Measurements from ENCODE around the gene TMEM19. TPM values are rescaled to one million over a fixed set of nuclear protein-coding genes. Genes with fewer than 3 reads are reported as not detected.
"Not testable (repeated sequence)": the region's sequence is repeated elsewhere in the genome, so short reads cannot be mapped to it uniquely, and the experiment has no call there.

The TMEM19 gene
- total RNA-seq, 1 donor from 2014 or later = 27.3 TPM

GRCh38 chr12:71663561-71664410, 22.1 kb upstream of the TMEM19 start, which contains the start of the genes THAP2 and ZFC3H1:
TSS of gene THAP2 (plus strand) at chr12:71664301. CDS start at chr12:71664510, 209 bp downstream.
TSS of gene ZFC3H1 (minus strand) at chr12:71663848. CDS start at chr12:71663610, 238 bp downstream.
- ATAC-seq (ENCODE audit: poor library complexity) = peak; percentile 98
- intact Hi-C loops (cut with DNase I) = loop anchor here (10.0 kb wide), 1 partner anchor 91 kb away; the partner anchor contains the start of gene RAB21
- DNase-seq = peak; percentile 94

- intact Hi-C loops (cut with DNase I) = loop anchor here (10.0 kb wide), 1 partner anchor 90 kb away; the partner anchor contains the start of gene RAB21
- ATAC-seq (ENCODE audit: poor library complexity) = peak; percentile 13
- DNase-seq = no peak
Measured at GRCh38 chr12:71664411-71665089, 21.3 kb upstream of the TMEM19 start.

- intact Hi-C loops (cut with DNase I) = loop anchor here (10.0 kb wide), 1 partner anchor 90 kb away; the partner anchor contains the start of gene RAB21
- ATAC-seq (ENCODE audit: poor library complexity) = no peak
- DNase-seq = no peak
Measured at GRCh38 chr12:71665090-71665463, 20.8 kb upstream of the TMEM19 start.

GRCh38 chr12:71666259-71666658, 19.6 kb upstream of the TMEM19 start:
- intact Hi-C loops (cut with DNase I) = loop anchor here (10.0 kb wide), 1 partner anchor 89 kb away; the partner anchor contains the start of gene RAB21
- ATAC-seq (ENCODE audit: poor library complexity) = no peak

GRCh38 chr12:71671311-71671710, 14.6 kb upstream of the TMEM19 start:
- ATAC-seq (ENCODE audit: poor library complexity) = no peak
- no peak for DNase-seq
- intact Hi-C loops (cut with DNase I) = no loop called here

More at GRCh38 chr12:71666259-71666658, 19.6 kb upstream of the TMEM19 start:
- no peak for DNase-seq

GRCh38 chr12:71671816-71672215, 14.1 kb upstream of the TMEM19 start:
- ATAC-seq (ENCODE audit: poor library complexity) (no peak), DNase-seq (no peak)
- intact Hi-C loops (cut with DNase I) = no loop called here

GRCh38 chr12:71682466-71682865, 3.4 kb upstream of the TMEM19 start:
- intact Hi-C loops (cut with DNase I) = no loop called here
- DNase-seq (no peak), ATAC-seq (ENCODE audit: poor library complexity) (no peak)

- intact Hi-C loops (cut with DNase I) = no loop called here
- ATAC-seq (ENCODE audit: poor library complexity) = no peak
Measured at GRCh38 chr12:71683633-71684032, 2.2 kb upstream of the TMEM19 start.

GRCh38 chr12:71684081-71684480, 1.8 kb upstream of the TMEM19 start:
- ATAC-seq (ENCODE audit: poor library complexity) (no peak), DNase-seq (no peak)
- intact Hi-C loops (cut with DNase I) = no loop called here

More at GRCh38 chr12:71683633-71684032, 2.2 kb upstream of the TMEM19 start:
- no peak for DNase-seq

GRCh38 chr12:71685312-71685906, 473 bp upstream of the TMEM19 start:
- ATAC-seq (ENCODE audit: poor library complexity) (peak; percentile 7), DNase-seq (no peak)
- intact Hi-C loops (cut with DNase I) = no loop called here

- intact Hi-C loops (cut with DNase I) = no loop called here
- DNase-seq (no peak), ATAC-seq (ENCODE audit: poor library complexity) (no peak)
Measured at GRCh38 chr12:71686658-71687025, 760 bp downstream of the TMEM19 start.

GRCh38 chr12:71687172-71687571, 1.3 kb downstream of the TMEM19 start:
- intact Hi-C loops (cut with DNase I); DNase-seq; ATAC-seq (ENCODE audit: poor library complexity): not testable (repeated sequence)

GRCh38 chr12:71688961-71689570, 3.2 kb downstream of the TMEM19 start:
- intact Hi-C loops (cut with DNase I) = no loop called here
- DNase-seq (no peak), ATAC-seq (ENCODE audit: poor library complexity) (no peak)

GRCh38 chr12:71691504-71692129, 5.7 kb downstream of the TMEM19 start:
- intact Hi-C loops (cut with DNase I) = no loop called here
- ATAC-seq (ENCODE audit: poor library complexity) (no peak), DNase-seq (no peak)

- intact Hi-C loops (cut with DNase I) = no loop called here
- ATAC-seq (ENCODE audit: poor library complexity) (no peak), DNase-seq (no peak)
Measured at GRCh38 chr12:71693126-71693525, 7.2 kb downstream of the TMEM19 start.

GRCh38 chr12:71693651-71694050, 7.8 kb downstream of the TMEM19 start:
- ATAC-seq (ENCODE audit: poor library complexity); DNase-seq; intact Hi-C loops (cut with DNase I): not testable (repeated sequence)

GRCh38 chr12:71694099-71694820, 8.4 kb downstream of the TMEM19 start:
- DNase-seq (no peak), ATAC-seq (ENCODE audit: poor library complexity) (peak; percentile 93)
- intact Hi-C loops (cut with DNase I) = no loop called here

- ATAC-seq (ENCODE audit: poor library complexity) = no peak
- intact Hi-C loops (cut with DNase I) = no loop called here
- no peak for DNase-seq
Measured at GRCh38 chr12:71695782-71696181, 9.9 kb downstream of the TMEM19 start.
